HepG2 (cell line): ENCODE results near the gene KDM4B. TPM values are rescaled to one million over a fixed set of nuclear protein-coding genes. Genes with fewer than 3 reads are reported as not detected.

ENCODE experiments used
- ATAC-seq: fragments of 200-7000 bp; cut with Tn5 transposase; 3 replicates; pipeline ENCODE4 v1.9.1; 2020; ENCODE audit warnings: mild to moderate bottlenecking, moderate library complexity
- BruUV-seq: library from RNA; stranded (reverse); fragments of 400-500 nt; replicated peaks from 2 replicates; lab custom pipeline; 2021; lab: Mats Ljungman, UMichigan
- CTCF ChIA-PET: fragments of 300-600 bp; formaldehyde crosslinking; extraction: SDS; loops from one replicate; lab custom pipeline; 2021; ENCODE audit warnings: low total read pairs, inconsistent platforms, low intra/inter-chr PET ratio; lab: Yijun Ruan, JAX
- POLR2A ChIA-PET: fragments of 350-600 bp; sonication (Branson Sonifier 250); formaldehyde crosslinking; loops from one replicate; lab custom pipeline; 2020; ENCODE audit warnings: antibody characterized with exemption, inconsistent platforms; lab: Yijun Ruan, JAX
- DNase-seq: peaks from one replicate; pipeline ENCODE4 v3.0.0-alpha.2; 2015; ENCODE audit warnings: low spot score
- FAIRE-seq: peaks from 3 replicates; lab custom pipeline; 2011; peaks lifted over from hg19 to GRCh38; lab: Jason Lieb, UNC
- H2AFZ ChIP-seq: one replicate; pipeline ENCODE4 v1.6.1; 2011; ENCODE audit warnings: low read length, inconsistent platforms
- H3K27ac ChIP-seq: fragments of 300-600 bp; 3 replicates; pipeline ENCODE4 v1.8.0; 2011; ENCODE audit warnings: mixed run types, mild to moderate bottlenecking, mixed read lengths, low read length, inconsistent platforms; ENCODE audit not compliant: insufficient read depth; ENCODE audit errors: extremely low read length
- H3K27me3 ChIP-seq, 2 experiments: fragments of 200-600 bp in 1 of 2; 2 replicates in 1 of 2; 3 replicates in 1 of 2; pipeline versions ENCODE4 v1.6.0 to v1.8.0; 2011; ENCODE audit warnings: low read length in 2 of 2, mild to moderate bottlenecking in 2 of 2, moderate library complexity in 2 of 2, inconsistent platforms in 1 of 2; ENCODE audit not compliant: insufficient read depth in 2 of 2, control insufficient read depth in 1 of 2
- H3K36me3 ChIP-seq, 2 experiments: fragments of 200-600 bp in 1 of 2; replicated peaks in 1 of 2; 2 replicates in 1 of 2; 3 replicates in 1 of 2; pipeline versions ENCODE4 v1.5.1 to v1.8.0; 2011; ENCODE audit warnings: low read length in 2 of 2, inconsistent platforms in 1 of 2; ENCODE audit not compliant: insufficient read depth in 2 of 2, control insufficient read depth in 1 of 2
- H3K4me1 ChIP-seq: 2 replicates; pipeline ENCODE4 v1.5.1; 2012; ENCODE audit warnings: low read length, inconsistent platforms; ENCODE audit not compliant: insufficient read depth
- H3K4me2 ChIP-seq: 2 replicates; pipeline ENCODE4 v1.6.0; 2011; ENCODE audit warnings: low read depth, low read length, inconsistent platforms
- H3K4me3 ChIP-seq, 3 experiments: fragments of 200-600 bp in 1 of 3; sonication (generic), shearing (Covaris generic) in 1 of 3; replicated peaks in 1 of 3; 2 replicates each; pipeline ENCODE4 v1.5.1; 2011 to 2016; ENCODE audit warnings: low read length in 3 of 3, inconsistent platforms in 2 of 3, low read depth in 2 of 3, mild to moderate bottlenecking in 2 of 3, control low read depth in 1 of 3, mixed read lengths in 1 of 3; ENCODE audit not compliant: insufficient read depth in 1 of 3
- H3K79me2 ChIP-seq: one replicate; pipeline ENCODE4 v1.6.1; 2011; ENCODE audit warnings: low read length, inconsistent platforms; ENCODE audit not compliant: insufficient read depth
- H3K9ac ChIP-seq: 2 replicates; pipeline ENCODE4 v1.6.0; 2011; ENCODE audit warnings: mild to moderate bottlenecking, low read depth, low read length, inconsistent platforms; ENCODE audit not compliant: insufficient read depth
- H3K9me3 ChIP-seq: 2 replicates; pipeline ENCODE4 v1.5.1; 2012; ENCODE audit warnings: mild to moderate bottlenecking, low read length
- H4K20me1 ChIP-seq: 2 replicates; pipeline ENCODE4 v1.6.0; 2011; ENCODE audit warnings: inconsistent platforms, mild to moderate bottlenecking, low read length, moderate library complexity; ENCODE audit not compliant: insufficient read depth
- AGO1 ChIP-seq: fragments of 200-400 bp; formaldehyde crosslinking; IDR thresholded peaks from 2 replicates; pipeline ENCODE4 v1.6.1; 2017; ENCODE audit warnings: mild to moderate bottlenecking, low read depth, low read length, moderate library complexity; ENCODE audit not compliant: poor library complexity, severe bottlenecking
- AGO2 ChIP-seq: fragments of 200-400 bp; formaldehyde crosslinking; optimal IDR thresholded peaks from 2 replicates; pipeline ENCODE3; 2017; ENCODE audit warnings: mild to moderate bottlenecking, low read depth, low read length, moderate library complexity
- BORCS8-MEF2B ChIP-seq: sonication (generic); formaldehyde crosslinking; IDR thresholded peaks from 2 replicates; pipeline ENCODE4 v1.8.0; 2022; ENCODE audit warnings: mild to moderate bottlenecking, missing genetic modification reagents
- FOXM1 ChIP-seq: sonication (generic); formaldehyde crosslinking; IDR thresholded peaks from 2 replicates; pipeline ENCODE4 v1.5.0; 2020; ENCODE audit warnings: missing genetic modification reagents
- HES4 ChIP-seq: sonication (generic); formaldehyde crosslinking; IDR thresholded peaks from 2 replicates; pipeline ENCODE4 v1.9.0; 2021; ENCODE audit warnings: mild to moderate bottlenecking, missing genetic modification reagents, borderline replicate concordance
- HNF4A ChIP-seq: sonication (generic); formaldehyde crosslinking; IDR thresholded peaks from 2 replicates; pipeline ENCODE4 v1.4.0; 2020; ENCODE audit warnings: missing genetic modification reagents
- IKZF4 ChIP-seq: sonication (generic); formaldehyde crosslinking; IDR thresholded peaks from 2 replicates; pipeline ENCODE4 v1.5.1; 2020; ENCODE audit warnings: borderline replicate concordance, mild to moderate bottlenecking, low read depth, missing genetic modification reagents; ENCODE audit errors: not compliant biosample characterization
- NFYB ChIP-seq: sonication (generic); formaldehyde crosslinking; IDR thresholded peaks from 2 replicates; pipeline ENCODE4 v1.4.0; 2020; ENCODE audit warnings: missing genetic modification reagents
- RORA ChIP-seq: sonication (generic); formaldehyde crosslinking; IDR thresholded peaks from 2 replicates; pipeline ENCODE4 v1.5.0; 2020; ENCODE audit warnings: mild to moderate bottlenecking, missing genetic modification reagents, moderate library complexity
- ZNF274 ChIP-seq: sonication (generic); formaldehyde crosslinking; IDR thresholded peaks from 2 replicates; pipeline ENCODE4 v1.5.1; 2020; ENCODE audit warnings: mild to moderate bottlenecking, missing genetic modification reagents
- ZNF326 ChIP-seq: sonication (generic); formaldehyde crosslinking; IDR thresholded peaks from 2 replicates; pipeline ENCODE4 v1.4.0; 2020; ENCODE audit warnings: missing genetic modification reagents, borderline replicate concordance
- ZNF546 ChIP-seq: sonication (generic); formaldehyde crosslinking; conservative IDR thresholded peaks from 2 replicates; pipeline ENCODE4 v1.8.1; 2023; ENCODE audit warnings: mild to moderate bottlenecking, missing genetic modification reagents
- ZNF572 ChIP-seq: sonication (generic); formaldehyde crosslinking; IDR thresholded peaks from 2 replicates; pipeline ENCODE4 v1.5.1; 2020; ENCODE audit warnings: mild to moderate bottlenecking, missing genetic modification reagents
- ZSCAN25 ChIP-seq: sonication (generic); formaldehyde crosslinking; IDR thresholded peaks from 2 replicates; pipeline ENCODE4 v1.8.0; 2022; ENCODE audit warnings: mild to moderate bottlenecking, missing genetic modification reagents
- WGBS: methylation state at CpG from one replicate; pipeline ENCODE4 v1.1.6; 2017; ENCODE audit warnings: low lambda C conversion rate; 5-methylcytosine and 5-hydroxymethylcytosine counted together
- in situ Hi-C: cut with HindIII; loops from 2 replicates; pipeline ENCODE4 v1.10.0; 2017; ENCODE audit warnings: low pct_unique_long_range_greater_than_20kb; ENCODE audit not compliant: extremely low pct_ligation_motif_present
- intact Hi-C: fragments of 100-400 bp; cut with micrococcal nuclease; formaldehyde crosslinking; loops from one replicate; pipeline ENCODE4 v1.10.0; 2022; ENCODE audit not compliant: unreplicated experiment
- polyA plus RNA-seq, 8 experiments: library from polyadenylated mRNA; depleted of rRNA in 3 of 8; stranded (reverse) in 7 of 8; unstranded in 1 of 8; fragments of >200 nt; fragmentation: Illumina TruSeq in 4 of 8; extraction: Trizol in 4 of 8; gene quantifications; 2 replicates each; pipeline versions ENCODE4 v1.2.1 to v1.2.3, GENCODE V29; 2011 to 2016; ENCODE audit warnings: low read depth in 4 of 8, missing spikeins in 1 of 8, mixed read lengths in 1 of 8; ENCODE audit not compliant: insufficient read depth in 1 of 8
- total RNA-seq, 5 experiments: library from RNA; depleted of rRNA; stranded (reverse); fragments of >200 nt; fragmentation: Illumina TruSeq; extraction: Trizol; gene quantifications; 2 replicates each; pipeline ENCODE4 v1.2.3, GENCODE V29; 2016; ENCODE audit warnings: low read depth in 1 of 5
- TF ChIP-seq, protein P1 (sequence below): sonication (generic); formaldehyde crosslinking; IDR thresholded peaks from 2 replicates; pipeline ENCODE4 v1.8.1; 2022; ENCODE audit warnings: mild to moderate bottlenecking, missing genetic modification reagents
- TF ChIP-seq, protein P2 (sequence below): sonication (generic); formaldehyde crosslinking; IDR thresholded peaks from 2 replicates; pipeline ENCODE4 v1.4.0; 2020; ENCODE audit warnings: mild to moderate bottlenecking, missing genetic modification reagents
- TF ChIP-seq, protein P3 (sequence below): IDR thresholded peaks from 2 replicates; pipeline ENCODE4 v1.6.1; 2016; ENCODE audit warnings: mild to moderate bottlenecking, missing biosample characterization, missing genetic modification reagents
- TF ChIP-seq, protein P4 (sequence below): IDR thresholded peaks from 2 replicates; pipeline ENCODE4 v1.6.1; 2016
- TF ChIP-seq, protein P5 (sequence below): sonication (generic); formaldehyde crosslinking; IDR thresholded peaks from 2 replicates; pipeline ENCODE4 v1.8.0; 2022; ENCODE audit warnings: missing genetic modification reagents, mild to moderate bottlenecking, inconsistent platforms, borderline replicate concordance

The KDM4B gene
- total and polyA plus RNA-seq, 2 of the 13 experiments (the other 11 are each of a cell fraction or from before 2014, with no cell fraction given), result 4.9 to 14.6 TPM

DNA sequence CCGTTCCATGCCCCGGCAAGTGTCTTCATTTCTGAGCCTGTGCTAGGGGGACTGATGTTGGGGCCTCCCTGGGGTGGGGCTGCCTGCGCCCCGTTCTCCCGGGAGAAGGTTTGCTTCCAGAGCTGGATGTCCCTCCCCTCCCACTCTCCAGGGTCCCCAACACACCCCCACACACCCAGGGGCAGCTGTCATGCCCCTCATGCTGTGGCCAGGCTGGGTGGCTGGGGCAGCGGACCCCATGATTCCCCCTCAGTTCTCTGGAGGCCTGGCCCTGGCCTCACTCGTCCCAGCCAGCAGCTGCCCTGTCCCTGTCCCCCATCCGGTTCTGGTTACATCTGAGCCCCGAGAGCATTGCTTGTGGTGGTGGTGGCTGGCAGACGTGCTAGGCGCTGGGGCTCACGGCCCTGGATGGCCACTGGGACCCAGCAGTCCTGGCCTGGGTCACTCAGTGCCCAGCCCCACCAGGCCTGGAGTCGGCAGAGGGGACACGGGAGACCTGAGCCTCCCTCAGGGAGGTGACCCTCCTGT is 184.8 kb downstream of the KDM4B start (continued):
- TF ChIP-seq ZNF274 (CRISPR knock-in tag) (peak; percentile 22; the same call in 1 of the 2 replicates), ZNF572 (CRISPR knock-in tag) (0 out of 2 replicates have a peak, but pooled peaks have one; percentile 37), ZNF546 (CRISPR knock-in tag) (no peak), AGO1 (peak; percentile 58), ZNF326 (CRISPR knock-in tag) (no peak)
- TF ChIP-seq, protein P1, sequence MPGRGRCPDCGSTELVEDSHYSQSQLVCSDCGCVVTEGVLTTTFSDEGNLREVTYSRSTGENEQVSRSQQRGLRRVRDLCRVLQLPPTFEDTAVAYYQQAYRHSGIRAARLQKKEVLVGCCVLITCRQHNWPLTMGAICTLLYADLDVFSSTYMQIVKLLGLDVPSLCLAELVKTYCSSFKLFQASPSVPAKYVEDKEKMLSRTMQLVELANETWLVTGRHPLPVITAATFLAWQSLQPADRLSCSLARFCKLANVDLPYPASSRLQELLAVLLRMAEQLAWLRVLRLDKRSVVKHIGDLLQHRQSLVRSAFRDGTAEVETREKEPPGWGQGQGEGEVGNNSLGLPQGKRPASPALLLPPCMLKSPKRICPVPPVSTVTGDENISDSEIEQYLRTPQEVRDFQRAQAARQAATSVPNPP (CRISPR knock-in tag), result no peak
- TF ChIP-seq, protein P2, sequence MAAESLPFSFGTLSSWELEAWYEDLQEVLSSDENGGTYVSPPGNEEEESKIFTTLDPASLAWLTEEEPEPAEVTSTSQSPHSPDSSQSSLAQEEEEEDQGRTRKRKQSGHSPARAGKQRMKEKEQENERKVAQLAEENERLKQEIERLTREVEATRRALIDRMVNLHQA (CRISPR knock-in tag), result no peak

DNA sequence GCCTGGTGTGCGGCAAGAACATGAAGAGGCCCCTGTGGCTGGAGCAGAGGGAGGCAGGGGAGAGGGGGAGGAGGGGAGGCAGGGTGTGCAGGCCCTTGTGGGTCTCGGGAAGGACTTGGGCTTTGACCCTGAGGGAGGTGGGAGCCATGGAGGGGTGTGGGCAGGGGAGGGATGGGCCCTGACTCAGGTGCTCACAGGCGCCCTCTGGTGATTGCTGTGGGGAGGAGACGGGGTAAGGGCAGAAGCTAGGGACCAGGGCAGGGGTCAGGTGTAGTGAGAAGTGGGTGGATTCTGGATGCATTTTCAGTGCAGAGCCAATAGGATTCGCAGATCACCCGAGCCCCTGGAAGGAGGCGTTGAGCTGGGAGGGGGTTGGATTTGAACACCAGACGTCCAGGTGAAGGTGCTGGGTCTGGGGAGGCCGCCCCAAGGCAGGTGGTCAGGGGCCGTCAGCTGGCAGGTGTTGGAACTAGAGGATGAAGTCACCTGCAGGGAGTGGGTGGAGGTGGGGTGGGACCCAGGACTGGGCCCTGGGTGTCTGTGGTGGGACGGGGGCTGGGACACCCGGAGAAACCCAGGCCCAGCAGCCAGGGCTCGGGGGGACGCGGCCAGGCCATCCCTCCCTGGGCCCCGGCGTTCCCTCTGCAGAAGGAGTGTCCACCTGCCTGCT is 185.4 kb downstream of the KDM4B start:
- Histone ChIP-seq H3K79me2 (no peaks in the 10 kb centered on the region), H4K20me1 (no peaks in the 10 kb centered on the region), H3K9me3 (no peaks in the 10 kb centered on the region), H3K36me3 (no peaks in the 10 kb centered on the region), H3K4me2 (no peak overlapping the region), H3K9ac (no peak overlapping the region), H2AFZ (no peak overlapping the region), H3K4me1 (peaks cover 6% of the 10 kb centered on the region), H3K27me3 (no peaks in the 10 kb centered on the region), H3K27ac (no peak overlapping the region), H3K4me3 (no peak overlapping the region)
- in situ Hi-C loops (no loop called here), intact Hi-C loops (loop anchor here (5.0 kb wide), 1 partner anchor 107 kb away; no protein-coding TSS in a partner anchor)
- no TSS peak for BruUV-seq
- CTCF ChIA-PET, result interaction anchor here (1.3 kb wide), 1 partner anchor 106 kb away, joined by 11 read pairs; no protein-coding TSS in a partner anchor
- ATAC-seq, result peak; percentile 84
- 52% methylated on average over 10 of the region's 17 CpGs for WGBS
- POLR2A ChIA-PET, result no interaction called here
- peak; percentile 52 for DNase-seq
- peak; percentile 28 for FAIRE-seq
- TF ChIP-seq, protein P3, sequence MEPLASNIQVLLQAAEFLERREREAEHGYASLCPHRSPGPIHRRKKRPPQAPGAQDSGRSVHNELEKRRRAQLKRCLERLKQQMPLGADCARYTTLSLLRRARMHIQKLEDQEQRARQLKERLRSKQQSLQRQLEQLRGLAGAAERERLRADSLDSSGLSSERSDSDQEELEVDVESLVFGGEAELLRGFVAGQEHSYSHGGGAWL (CRISPR knock-in tag), result no peak
- no peak for TF ChIP-seq NFYB (CRISPR knock-in tag)
- TF ChIP-seq HNF4A (CRISPR knock-in tag), result peak; percentile 24; the same call in 1 of the 2 replicates
- TF ChIP-seq HES4 (CRISPR knock-in tag), result no peak
- peak; percentile 94 for TF ChIP-seq ZSCAN25
- TF ChIP-seq, protein P4, sequence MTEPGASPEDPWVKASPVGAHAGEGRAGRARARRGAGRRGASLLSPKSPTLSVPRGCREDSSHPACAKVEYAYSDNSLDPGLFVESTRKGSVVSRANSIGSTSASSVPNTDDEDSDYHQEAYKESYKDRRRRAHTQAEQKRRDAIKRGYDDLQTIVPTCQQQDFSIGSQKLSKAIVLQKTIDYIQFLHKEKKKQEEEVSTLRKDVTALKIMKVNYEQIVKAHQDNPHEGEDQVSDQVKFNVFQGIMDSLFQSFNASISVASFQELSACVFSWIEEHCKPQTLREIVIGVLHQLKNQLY (CRISPR knock-in tag), result no peak
- TF ChIP-seq AGO2, result peak; percentile 51
- TF ChIP-seq BORCS8-MEF2B (CRISPR knock-in tag), result no peak
- TF ChIP-seq RORA (CRISPR knock-in tag), result no peak
- TF ChIP-seq IKZF4 (CRISPR knock-in tag), result no peak
- TF ChIP-seq FOXM1, result no peak
- TF ChIP-seq, protein P5, sequence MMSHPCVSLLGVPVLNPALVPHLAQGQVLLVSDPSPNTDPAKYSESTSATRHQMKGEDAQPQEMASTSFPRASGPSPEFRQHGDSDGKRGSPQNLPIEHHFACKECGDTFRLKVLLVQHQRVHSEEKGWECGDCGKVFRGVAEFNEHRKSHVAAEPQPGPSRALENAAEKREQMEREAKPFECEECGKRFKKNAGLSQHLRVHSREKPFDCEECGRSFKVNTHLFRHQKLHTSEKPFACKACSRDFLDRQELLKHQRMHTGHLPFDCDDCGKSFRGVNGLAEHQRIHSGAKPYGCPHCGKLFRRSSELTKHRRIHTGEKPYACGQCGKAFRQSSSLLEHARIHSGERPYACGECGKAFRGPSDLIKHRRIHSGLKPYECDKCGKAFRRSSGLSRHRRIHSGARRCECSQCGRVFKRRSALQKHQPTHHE, result no peak
